Measurements from ENCODE around the gene GCK.

Gene GCK

DNA sequence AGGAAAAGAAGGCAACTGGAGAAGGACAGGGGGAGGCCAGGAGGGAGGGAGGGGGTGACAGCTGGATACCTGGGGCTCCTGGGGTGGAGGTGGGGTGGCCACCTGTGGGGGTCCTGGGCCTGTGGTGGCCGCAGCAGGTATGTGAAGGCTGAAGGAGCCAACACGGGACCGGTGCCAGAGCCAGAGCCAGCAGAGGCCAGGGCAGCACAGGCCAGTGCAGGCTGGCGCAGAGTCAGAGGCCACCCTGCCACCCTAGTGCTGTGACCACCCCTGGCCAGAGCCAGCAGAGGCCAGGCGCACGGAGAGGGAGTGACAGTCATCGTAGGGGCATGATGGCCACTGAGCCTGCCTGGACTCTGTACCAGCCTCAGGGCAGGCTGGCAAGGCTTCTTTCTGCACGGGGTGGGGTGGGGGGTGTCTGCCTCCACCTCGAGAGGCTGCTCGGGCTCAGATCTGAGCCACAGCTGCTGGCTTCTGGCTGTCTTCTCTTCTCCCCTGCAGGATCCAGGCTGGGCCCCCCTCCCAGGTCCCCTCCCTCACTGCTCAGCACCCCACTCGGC, 40.4 kb upstream of the GCK start:
- H3K36me3 ChIP-seq (ENCODE audit: control insufficient read depth, insufficient read depth, low read length) = no peaks in the 10 kb centered on the region
- H3K9ac ChIP-seq (ENCODE audit: low read length) = no peak overlapping the region
- no peak overlapping the region for H3K4me3 ChIP-seq (ENCODE audit: low read depth, low read length)
- H3K9me3 ChIP-seq (ENCODE audit: control insufficient read depth, insufficient read depth, low read depth, low read length) = no peaks in the 10 kb centered on the region
- no peak overlapping the region for H3K27ac ChIP-seq (ENCODE audit: low read depth, low read length)
- peaks cover 3% of the 10 kb centered on the region; the same call in 1 of the 2 replicates for H3K4me1 ChIP-seq (ENCODE audit: control insufficient read depth, insufficient read depth, low read length)
- no peaks in the 10 kb centered on the region for H3K27me3 ChIP-seq (ENCODE audit: control insufficient read depth, insufficient read depth, low read length)

DNA sequence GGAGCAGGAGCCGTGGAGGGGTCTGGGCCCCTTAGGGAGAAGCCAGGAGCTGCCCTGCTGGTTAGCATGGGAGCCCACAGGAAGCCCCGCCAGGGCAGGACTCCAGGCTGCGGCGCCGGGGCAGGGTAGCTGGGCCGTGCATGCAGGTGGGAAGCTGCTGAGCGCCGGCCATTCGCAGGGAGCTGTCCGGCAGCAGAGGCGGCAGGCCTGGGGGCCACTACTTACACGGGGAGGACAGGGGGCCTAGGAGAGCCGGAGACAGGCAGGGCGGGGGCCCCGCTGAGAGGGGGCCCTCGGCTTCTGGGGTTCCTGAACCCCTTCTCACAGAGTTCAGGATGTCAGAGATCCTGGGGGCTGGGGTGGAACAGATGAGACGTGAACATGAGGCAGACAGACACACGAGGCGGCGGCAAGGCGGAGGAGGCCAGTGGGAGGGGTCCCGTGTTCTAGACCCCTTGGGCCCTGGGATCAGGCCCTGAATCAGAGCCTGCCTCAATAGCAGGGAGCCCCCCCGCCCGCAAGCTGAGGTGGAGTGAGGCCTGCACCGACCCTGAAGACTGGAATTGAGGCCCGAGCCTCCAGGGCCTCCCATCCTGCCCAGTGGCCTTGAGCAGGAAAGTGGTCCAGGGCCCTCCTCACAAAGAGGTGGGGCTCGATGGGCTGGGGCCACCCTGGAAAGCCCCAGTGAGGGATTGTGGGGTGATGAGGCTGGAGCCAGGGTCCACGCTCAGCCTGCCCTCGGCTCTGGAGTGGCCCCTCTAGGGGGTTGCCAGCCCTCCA, 39.5 kb upstream of the GCK start:
- H3K9me3 ChIP-seq (ENCODE audit: control insufficient read depth, insufficient read depth, low read depth, low read length) = no peaks in the 10 kb centered on the region
- no peak overlapping the region for H3K9ac ChIP-seq (ENCODE audit: low read length)
- H3K27me3 ChIP-seq (ENCODE audit: control insufficient read depth, insufficient read depth, low read length) = no peaks in the 10 kb centered on the region
- H3K4me1 ChIP-seq (ENCODE audit: control insufficient read depth, insufficient read depth, low read length) = peaks cover 11% of the 10 kb centered on the region
- no peak overlapping the region for H3K27ac ChIP-seq (ENCODE audit: low read depth, low read length)
- H3K4me3 ChIP-seq (ENCODE audit: low read depth, low read length) = no peak overlapping the region
- no peaks in the 10 kb centered on the region for H3K36me3 ChIP-seq (ENCODE audit: control insufficient read depth, insufficient read depth, low read length)

DNA sequence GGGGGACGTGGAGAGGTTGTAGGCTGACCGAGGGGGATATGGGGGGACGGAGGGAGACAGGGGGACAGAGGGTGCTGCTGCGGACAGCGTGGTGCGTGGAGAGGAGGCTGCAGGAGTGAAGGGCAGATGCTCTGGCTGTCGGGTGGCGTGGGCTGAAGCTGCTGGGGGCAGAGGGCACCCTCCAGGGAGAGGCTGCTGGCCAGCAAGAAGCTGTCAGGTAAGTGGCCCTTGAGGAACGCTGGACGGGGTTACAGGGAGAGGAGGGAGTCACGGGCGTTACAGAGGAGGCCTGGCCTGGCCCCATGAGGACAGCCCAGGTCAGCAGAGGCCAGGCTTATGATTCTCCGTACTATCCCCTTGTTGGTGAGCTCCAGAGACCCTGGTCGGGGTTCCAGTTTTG, 38.7 kb upstream of the GCK start:
- Histone ChIP-seq H3K9ac (ENCODE audit: low read length) (no peak overlapping the region), H3K9me3 (ENCODE audit: control insufficient read depth, insufficient read depth, low read depth, low read length) (no peaks in the 10 kb centered on the region), H3K27me3 (ENCODE audit: control insufficient read depth, insufficient read depth, low read length) (no peaks in the 10 kb centered on the region), H3K4me1 (ENCODE audit: control insufficient read depth, insufficient read depth, low read length) (peaks cover 19% of the 10 kb centered on the region), H3K4me3 (ENCODE audit: low read depth, low read length) (no peak overlapping the region), H3K27ac (ENCODE audit: low read depth, low read length) (no peak overlapping the region), H3K36me3 (ENCODE audit: control insufficient read depth, insufficient read depth, low read length) (no peaks in the 10 kb centered on the region)

DNA sequence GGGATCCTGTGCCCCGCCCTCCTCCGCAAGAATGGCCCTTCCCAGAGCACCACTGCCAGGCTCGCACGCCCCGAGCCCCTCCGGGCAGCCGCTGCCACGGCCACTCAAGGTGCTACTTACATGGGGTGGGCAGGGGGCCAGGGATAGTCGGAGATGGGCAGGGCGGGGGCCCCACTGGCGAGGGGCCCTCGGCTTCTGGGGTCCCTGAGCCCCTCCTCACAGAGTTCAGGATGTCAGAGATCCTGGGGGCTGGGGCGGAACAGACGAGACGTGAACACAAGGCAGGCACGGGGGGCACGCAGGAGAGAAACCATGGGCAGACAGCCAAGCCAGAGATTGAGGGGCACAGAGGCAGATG, 37.1 kb upstream of the GCK start:
- no peak overlapping the region for H3K27ac ChIP-seq (ENCODE audit: low read depth, low read length)

DNA sequence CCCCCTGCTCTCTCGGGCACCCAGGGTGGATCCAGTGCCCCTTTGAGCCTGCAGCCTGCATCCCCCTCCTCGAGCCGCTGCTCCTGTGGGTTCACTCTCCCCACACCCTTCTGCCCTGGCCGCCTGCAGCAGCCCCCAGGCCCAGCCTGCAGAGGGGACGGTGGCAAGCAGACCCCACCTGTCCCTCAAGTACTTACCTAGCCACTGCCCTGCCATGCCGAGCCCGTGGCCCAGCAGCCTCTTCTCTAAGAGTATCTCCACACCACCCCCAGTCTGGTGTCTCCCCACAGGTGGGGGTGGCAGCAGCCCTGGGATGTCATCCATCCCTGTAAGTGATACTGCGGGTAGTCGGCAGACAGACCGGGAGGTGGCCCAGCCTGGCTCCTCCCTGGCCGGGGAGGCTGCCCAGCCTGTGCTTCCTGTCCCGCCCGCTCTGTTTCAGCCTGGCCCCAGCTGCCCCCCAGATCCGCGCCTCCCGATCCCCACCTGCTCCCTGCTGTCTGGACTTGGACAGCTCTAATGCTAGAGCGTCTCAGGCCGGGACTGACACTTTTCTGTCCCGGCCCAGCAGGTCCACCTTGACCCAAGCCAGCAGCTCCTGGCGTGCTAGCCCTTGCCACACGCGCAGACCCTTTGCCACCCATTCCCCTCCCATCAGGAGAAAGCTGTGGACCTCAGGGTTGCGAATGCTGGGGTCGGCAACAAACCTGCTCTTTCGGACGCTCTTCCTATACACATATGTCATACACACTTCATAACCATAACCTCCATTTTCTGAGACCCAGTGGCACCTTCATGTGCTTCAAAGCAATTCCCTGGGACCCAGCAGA, 36.5 kb upstream of the GCK start:
- H3K9me3 ChIP-seq (ENCODE audit: control insufficient read depth, insufficient read depth, low read depth, low read length) = no peaks in the 10 kb centered on the region
- H3K9ac ChIP-seq (ENCODE audit: low read length) = no peak overlapping the region
- no peak overlapping the region for H3K27ac ChIP-seq (ENCODE audit: low read depth, low read length)
- H3K36me3 ChIP-seq (ENCODE audit: control insufficient read depth, insufficient read depth, low read length) = no peaks in the 10 kb centered on the region
- H3K4me3 ChIP-seq (ENCODE audit: low read depth, low read length) = no peak overlapping the region
- no peaks in the 10 kb centered on the region for H3K27me3 ChIP-seq (ENCODE audit: control insufficient read depth, insufficient read depth, low read length)
- H3K4me1 ChIP-seq (ENCODE audit: control insufficient read depth, insufficient read depth, low read length) = peaks cover 26% of the 10 kb centered on the region

More for the DNA sequence above, 37.1 kb upstream of the GCK start:
- H3K4me1 ChIP-seq (ENCODE audit: control insufficient read depth, insufficient read depth, low read length) = peaks cover 21% of the 10 kb centered on the region
- no peak overlapping the region for H3K9ac ChIP-seq (ENCODE audit: low read length)
- no peaks in the 10 kb centered on the region for H3K27me3 ChIP-seq (ENCODE audit: control insufficient read depth, insufficient read depth, low read length)
- no peak overlapping the region for H3K4me3 ChIP-seq (ENCODE audit: low read depth, low read length)
- H3K9me3 ChIP-seq (ENCODE audit: control insufficient read depth, insufficient read depth, low read depth, low read length) = no peaks in the 10 kb centered on the region
- no peaks in the 10 kb centered on the region for H3K36me3 ChIP-seq (ENCODE audit: control insufficient read depth, insufficient read depth, low read length)

DNA sequence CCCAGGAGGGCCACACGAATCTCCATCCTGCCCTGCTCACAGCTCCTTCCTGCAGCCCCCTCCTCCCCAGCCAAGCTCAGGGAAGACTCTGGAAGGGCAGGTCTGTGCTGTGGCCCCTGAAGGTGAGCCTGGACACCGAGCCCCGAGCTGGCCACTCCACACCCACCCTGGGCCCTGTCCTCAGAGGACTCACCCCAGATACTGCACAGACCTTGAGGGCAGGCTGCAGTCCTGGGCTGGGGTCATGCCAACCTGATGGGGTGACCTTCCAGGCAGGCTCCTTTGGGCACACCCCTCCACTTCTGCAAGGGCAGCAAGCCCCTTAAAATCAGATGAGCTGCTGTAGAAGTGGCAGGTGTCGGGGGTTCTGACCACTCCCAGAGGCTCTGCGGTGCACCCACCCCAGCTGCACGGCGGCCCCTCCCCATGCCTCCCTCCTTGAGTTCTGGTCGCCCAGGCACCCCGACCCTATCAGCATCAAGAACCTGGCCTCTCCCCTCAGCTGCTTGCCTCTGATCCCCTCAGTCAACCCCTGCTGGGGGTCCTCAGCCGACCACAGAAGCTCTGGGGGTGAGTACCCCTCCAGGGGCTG, 35.8 kb upstream of the GCK start:
- H3K9me3 ChIP-seq (ENCODE audit: control insufficient read depth, insufficient read depth, low read depth, low read length) = no peaks in the 10 kb centered on the region
- no peak overlapping the region for H3K4me3 ChIP-seq (ENCODE audit: low read depth, low read length)
- no peak overlapping the region for H3K9ac ChIP-seq (ENCODE audit: low read length)
- no peaks in the 10 kb centered on the region for H3K27me3 ChIP-seq (ENCODE audit: control insufficient read depth, insufficient read depth, low read length)
- H3K36me3 ChIP-seq (ENCODE audit: control insufficient read depth, insufficient read depth, low read length) = no peaks in the 10 kb centered on the region
- no peak overlapping the region for H3K27ac ChIP-seq (ENCODE audit: low read depth, low read length)
- peaks cover 26% of the 10 kb centered on the region for H3K4me1 ChIP-seq (ENCODE audit: control insufficient read depth, insufficient read depth, low read length)

DNA sequence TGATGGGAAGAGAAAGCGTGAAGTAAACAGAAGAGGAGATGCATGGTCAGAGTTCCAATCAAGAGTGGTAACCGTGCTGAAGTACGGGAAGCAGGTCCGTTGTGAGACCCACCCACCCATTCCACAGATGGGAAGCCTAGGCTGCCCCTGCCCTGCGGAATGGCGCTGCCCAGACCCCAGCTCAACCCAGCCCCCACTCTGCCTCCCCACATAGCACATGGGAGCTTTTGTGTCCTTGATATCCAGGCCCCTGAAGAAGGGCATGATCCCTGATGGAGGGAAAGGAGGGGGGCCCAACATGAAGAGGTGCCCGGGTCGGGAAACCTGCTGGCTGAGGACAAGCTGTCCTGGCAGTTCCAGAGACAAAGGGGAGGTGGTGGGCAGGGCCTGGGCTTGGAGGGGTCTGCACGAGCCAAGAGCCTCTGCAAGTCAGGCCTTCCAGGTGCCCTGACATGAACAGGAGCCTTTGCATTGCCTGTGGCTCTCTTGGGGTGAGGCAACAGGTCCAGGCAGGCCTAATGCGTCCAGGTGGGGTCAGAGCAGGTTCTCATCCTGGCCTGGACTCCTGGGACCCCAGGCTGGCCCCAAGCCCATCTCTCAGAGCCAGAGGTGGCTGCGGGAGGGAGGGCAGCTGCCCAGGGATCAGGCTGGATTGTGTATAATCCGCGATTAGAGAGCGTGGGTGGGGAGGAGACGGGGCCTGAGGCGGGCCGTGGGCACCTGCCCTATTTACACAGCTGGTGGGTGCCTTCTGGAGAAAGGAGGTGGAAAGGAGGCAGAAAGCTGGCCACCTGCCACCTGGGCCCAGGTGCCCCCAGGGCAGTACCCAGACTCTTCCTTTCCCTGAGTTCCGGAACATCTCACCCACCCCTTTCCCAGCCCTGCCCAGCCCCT, 35.1 kb upstream of the GCK start:
- no peaks in the 10 kb centered on the region for H3K27me3 ChIP-seq (ENCODE audit: control insufficient read depth, insufficient read depth, low read length)
- H3K27ac ChIP-seq (ENCODE audit: low read depth, low read length) = no peak overlapping the region
- no peaks in the 10 kb centered on the region for H3K36me3 ChIP-seq (ENCODE audit: control insufficient read depth, insufficient read depth, low read length)
- peaks cover 26% of the 10 kb centered on the region for H3K4me1 ChIP-seq (ENCODE audit: control insufficient read depth, insufficient read depth, low read length)
- H3K9me3 ChIP-seq (ENCODE audit: control insufficient read depth, insufficient read depth, low read depth, low read length) = no peaks in the 10 kb centered on the region
- H3K9ac ChIP-seq (ENCODE audit: low read length) = no peak overlapping the region
- H3K4me3 ChIP-seq (ENCODE audit: low read depth, low read length) = no peak overlapping the region

DNA sequence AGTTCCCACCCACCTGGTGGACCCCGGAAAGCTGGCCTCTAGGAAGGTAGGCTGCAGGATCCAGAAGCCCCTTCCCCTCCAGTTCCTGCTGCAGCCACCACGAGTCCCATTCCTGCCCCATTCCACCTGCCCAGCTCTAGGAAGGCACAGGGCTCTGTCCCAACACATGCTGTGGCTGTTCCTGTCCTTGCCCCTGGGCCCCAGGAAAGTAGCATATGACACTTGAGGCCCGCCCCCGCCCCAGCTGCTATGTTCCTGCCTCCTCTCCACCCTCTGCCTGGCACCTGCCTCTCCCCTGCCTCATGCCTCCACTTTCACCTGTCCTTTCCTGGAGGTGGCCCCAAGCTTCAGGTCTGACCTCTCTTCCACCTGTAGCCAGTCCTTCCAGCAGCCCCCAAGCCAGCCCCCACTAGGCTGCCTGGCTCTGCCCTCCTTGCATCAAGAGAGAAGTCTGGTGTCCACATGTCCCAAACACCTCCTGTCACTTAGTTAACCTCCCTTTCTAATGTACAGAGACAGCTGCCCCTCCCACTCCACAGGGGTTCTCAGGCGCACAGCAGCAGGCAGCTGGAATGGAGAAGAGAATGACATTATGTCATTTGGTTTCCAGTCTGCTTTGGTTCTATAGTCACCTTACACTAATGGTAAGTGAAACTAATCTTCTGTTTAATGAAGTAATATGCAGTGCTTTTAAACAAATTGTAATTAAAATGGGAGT, 34.3 kb upstream of the GCK start:
- no peaks in the 10 kb centered on the region for H3K9me3 ChIP-seq (ENCODE audit: control insufficient read depth, insufficient read depth, low read depth, low read length)
- H3K4me1 ChIP-seq (ENCODE audit: control insufficient read depth, insufficient read depth, low read length) = peaks cover 31% of the 10 kb centered on the region
- no peak overlapping the region for H3K9ac ChIP-seq (ENCODE audit: low read length)
- no peak overlapping the region for H3K27ac ChIP-seq (ENCODE audit: low read depth, low read length)
- no peak overlapping the region for H3K4me3 ChIP-seq (ENCODE audit: low read depth, low read length)
- no peaks in the 10 kb centered on the region for H3K27me3 ChIP-seq (ENCODE audit: control insufficient read depth, insufficient read depth, low read length)
- H3K36me3 ChIP-seq (ENCODE audit: control insufficient read depth, insufficient read depth, low read length) = no peaks in the 10 kb centered on the region

DNA sequence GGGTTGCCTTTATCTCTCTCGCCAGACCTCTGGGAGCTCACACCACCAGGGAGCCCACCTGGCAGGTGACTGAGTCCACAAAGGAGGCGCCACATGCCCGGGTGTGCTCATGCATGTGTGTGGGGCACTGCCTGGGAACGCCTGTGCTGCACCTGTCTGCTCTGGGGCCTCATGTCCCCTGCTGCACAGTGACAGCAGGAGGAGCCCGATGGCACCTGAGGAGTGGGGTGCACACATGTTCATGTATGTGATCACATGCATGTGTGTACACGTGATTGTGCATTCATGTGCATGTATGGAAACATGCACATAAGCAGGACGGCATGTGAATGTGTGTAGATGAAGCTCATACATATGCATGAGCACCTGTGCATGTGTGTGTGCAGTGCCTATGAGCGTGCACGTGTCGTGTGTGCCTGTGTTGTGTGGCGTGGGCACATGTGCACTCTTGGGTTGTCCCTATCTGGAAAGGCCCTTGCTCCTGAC, 33.6 kb upstream of the GCK start:
- peaks cover 38% of the 10 kb centered on the region for H3K4me1 ChIP-seq (ENCODE audit: control insufficient read depth, insufficient read depth, low read length)
- no peak overlapping the region for H3K4me3 ChIP-seq (ENCODE audit: low read depth, low read length)
- no peaks in the 10 kb centered on the region for H3K27me3 ChIP-seq (ENCODE audit: control insufficient read depth, insufficient read depth, low read length)
- H3K36me3 ChIP-seq (ENCODE audit: control insufficient read depth, insufficient read depth, low read length) = no peaks in the 10 kb centered on the region
- H3K27ac ChIP-seq (ENCODE audit: low read depth, low read length) = no peak overlapping the region
- no peaks in the 10 kb centered on the region for H3K9me3 ChIP-seq (ENCODE audit: control insufficient read depth, insufficient read depth, low read depth, low read length)
- no peak overlapping the region for H3K9ac ChIP-seq (ENCODE audit: low read length)

DNA sequence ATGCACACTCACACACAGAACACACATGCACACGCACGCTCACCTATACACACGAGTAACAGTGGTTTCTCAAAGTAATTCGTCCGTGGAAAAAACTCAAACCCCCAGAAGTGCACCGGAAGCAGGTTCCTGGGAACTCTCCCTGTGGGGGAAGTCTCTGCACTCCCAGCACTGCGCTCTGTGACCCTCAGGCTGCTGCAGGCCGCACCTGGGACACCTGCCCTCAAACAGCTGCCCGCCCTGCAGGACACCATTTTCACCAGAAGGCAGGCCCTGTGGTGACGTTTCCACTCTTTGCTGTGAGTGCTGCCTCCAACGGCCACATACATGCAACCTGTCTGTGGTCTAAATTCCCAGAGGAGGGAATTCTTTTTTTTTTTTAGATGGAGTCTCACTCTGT, 32.8 kb upstream of the GCK start:
- H3K9me3 ChIP-seq (ENCODE audit: control insufficient read depth, insufficient read depth, low read depth, low read length) = no peaks in the 10 kb centered on the region
- no peaks in the 10 kb centered on the region for H3K27me3 ChIP-seq (ENCODE audit: control insufficient read depth, insufficient read depth, low read length)
- H3K9ac ChIP-seq (ENCODE audit: low read length) = no peak overlapping the region
- no peak overlapping the region for H3K4me3 ChIP-seq (ENCODE audit: low read depth, low read length)
- H3K4me1 ChIP-seq (ENCODE audit: control insufficient read depth, insufficient read depth, low read length) = peaks cover 41% of the 10 kb centered on the region
- H3K36me3 ChIP-seq (ENCODE audit: control insufficient read depth, insufficient read depth, low read length) = no peaks in the 10 kb centered on the region
- H3K27ac ChIP-seq (ENCODE audit: low read depth, low read length) = no peak overlapping the region

All from HUES6 (cell line).